Measurements from ENCODE around the gene RALGPS1.

RALGPS1 gene

GRCh38 chr9:127088724-127089615 is 174.4 kb downstream of the RALGPS1 start:
- Mint-ChIP-seq H3K9me3 (no peaks in the 10 kb centered on the region), H3K27me3 (no peaks in the 10 kb centered on the region), H3K4me3 (no peak overlapping the region), H3K36me3 (peaks cover 16% of the 10 kb centered on the region), H3K27ac (no peak overlapping the region), H3K4me1 (peaks cover 5% of the 10 kb centered on the region)
- DNase-seq (ENCODE audit: low spot score in 2 of 2) (no peak), ATAC-seq (ENCODE audit: low read depth) (no peak)

DNA sequence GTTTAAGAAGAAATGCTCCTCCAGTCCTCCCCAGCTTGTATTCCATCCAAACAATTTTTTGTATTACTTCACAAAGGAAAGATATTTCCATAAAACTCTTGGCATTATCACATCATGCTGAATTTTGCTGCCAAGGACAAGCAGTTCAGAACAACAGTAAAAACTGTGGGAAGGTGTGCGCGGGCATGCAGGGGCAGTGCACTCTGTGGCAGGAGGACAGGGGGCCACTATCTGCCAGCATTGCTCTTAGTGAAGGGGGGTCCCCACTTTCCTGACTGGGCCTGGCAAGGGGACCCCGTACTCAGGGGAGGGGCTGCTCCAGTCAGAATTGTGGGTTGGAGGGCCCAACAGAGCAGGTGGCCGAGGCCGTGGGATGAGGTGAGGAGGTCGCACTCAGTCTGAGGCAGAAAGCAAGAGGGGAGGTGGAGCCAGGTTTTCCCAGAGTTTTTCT is 175.1 kb downstream of the RALGPS1 start:
- H3K9me3 Mint-ChIP-seq = no peaks in the 10 kb centered on the region
- H3K27me3 Mint-ChIP-seq = no peaks in the 10 kb centered on the region
- H3K4me1 Mint-ChIP-seq = peaks cover 5% of the 10 kb centered on the region
- H3K4me3 Mint-ChIP-seq = no peak overlapping the region
- peaks cover 13% of the 10 kb centered on the region for H3K36me3 Mint-ChIP-seq
- DNase-seq (ENCODE audit: low spot score in 2 of 2) (no peak), ATAC-seq (ENCODE audit: low read depth) (no peak)
- H3K27ac Mint-ChIP-seq = no peak overlapping the region

DNA sequence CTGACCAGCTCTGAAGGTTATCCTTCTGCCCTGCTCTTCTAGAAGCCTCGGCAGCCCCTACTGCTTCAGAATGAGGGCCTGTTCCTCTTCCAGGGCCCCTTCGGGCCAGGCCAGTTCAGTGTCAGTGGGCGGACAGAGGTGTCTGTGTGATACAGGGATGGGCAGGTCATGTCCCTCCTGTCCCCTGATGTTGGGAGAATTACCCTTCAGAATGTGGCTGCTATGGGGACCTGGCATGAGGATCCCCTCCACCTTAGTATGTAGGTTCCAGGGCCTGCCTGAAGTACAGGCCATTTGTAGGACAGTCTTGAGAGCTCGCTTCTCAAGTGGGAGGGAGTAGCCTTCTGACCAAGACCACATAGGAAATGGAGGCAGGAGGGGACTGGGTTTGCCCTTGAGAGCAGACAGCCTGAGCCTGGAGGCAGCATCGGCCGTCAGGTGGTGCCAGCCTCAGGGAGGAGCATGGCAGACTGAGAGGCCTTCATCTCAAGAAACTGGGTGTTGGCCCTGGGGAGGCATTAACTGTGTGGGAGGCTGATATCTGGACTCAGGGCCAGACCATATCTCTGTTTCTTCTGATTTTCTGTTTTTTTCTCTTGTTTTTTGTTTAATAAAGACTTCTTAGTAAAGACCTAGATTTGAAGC is 175.9 kb downstream of the RALGPS1 start:
- Mint-ChIP-seq H3K27me3 (no peaks in the 10 kb centered on the region), H3K27ac (no peak overlapping the region), H3K9me3 (no peaks in the 10 kb centered on the region), H3K4me3 (no peak overlapping the region), H3K4me1 (peaks cover 3% of the 10 kb centered on the region), H3K36me3 (peaks cover 13% of the 10 kb centered on the region)
- ATAC-seq (ENCODE audit: low read depth) (no peak), DNase-seq (ENCODE audit: low spot score in 2 of 2) (no peak)

- peaks cover 3% of the 10 kb centered on the region for H3K4me1 Mint-ChIP-seq
- ATAC-seq (ENCODE audit: low read depth) (no peak), DNase-seq (ENCODE audit: low spot score in 2 of 2) (no peak)
- no peak overlapping the region for H3K4me3 Mint-ChIP-seq
- H3K9me3 Mint-ChIP-seq = no peaks in the 10 kb centered on the region
- H3K27ac Mint-ChIP-seq = no peak overlapping the region
- H3K27me3 Mint-ChIP-seq = no peaks in the 10 kb centered on the region
- peaks cover 15% of the 10 kb centered on the region for H3K36me3 Mint-ChIP-seq
Measured at GRCh38 chr9:127091526-127091925, 176.9 kb downstream of the RALGPS1 start.

DNA sequence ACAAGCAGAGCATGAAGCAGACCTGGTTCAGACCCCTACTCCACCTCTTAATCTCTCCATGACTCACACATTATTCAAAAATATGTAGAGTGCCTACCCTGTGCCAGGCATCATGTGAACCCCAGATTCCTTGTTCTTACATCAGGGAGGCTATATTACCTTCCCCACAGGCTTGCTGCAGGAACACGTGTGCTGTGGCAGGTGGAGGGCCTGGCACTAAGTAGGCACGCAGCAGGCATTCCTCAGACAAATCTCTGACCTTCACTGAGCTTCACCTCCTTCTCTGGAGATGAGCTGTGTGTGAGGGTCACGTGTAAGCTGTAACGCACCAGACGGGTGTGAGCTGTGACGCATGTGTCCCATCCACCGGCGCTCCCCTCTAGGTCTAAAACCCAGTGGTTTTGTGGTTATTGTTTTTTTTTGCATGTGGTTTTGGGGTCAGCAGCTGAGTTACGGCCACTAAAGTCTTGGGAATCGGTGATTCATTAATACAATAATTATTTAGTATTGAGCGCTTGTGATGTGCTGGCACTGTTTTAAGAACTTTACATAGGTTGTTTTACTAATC is 177.5 kb downstream of the RALGPS1 start:
- H3K27ac Mint-ChIP-seq = no peak overlapping the region
- H3K4me3 Mint-ChIP-seq = no peak overlapping the region
- no peak for ATAC-seq (ENCODE audit: low read depth)
- DNase-seq (ENCODE audit: low spot score in 2 of 2) = no peak
- no peaks in the 10 kb centered on the region for H3K27me3 Mint-ChIP-seq
- no peaks in the 10 kb centered on the region for H3K9me3 Mint-ChIP-seq
- H3K36me3 Mint-ChIP-seq = peaks cover 10% of the 10 kb centered on the region
- H3K4me1 Mint-ChIP-seq = peaks cover 3% of the 10 kb centered on the region

GRCh38 chr9:127093319-127094020 is 178.9 kb downstream of the RALGPS1 start:
- H3K4me3 Mint-ChIP-seq = no peak overlapping the region
- H3K27me3 Mint-ChIP-seq = no peaks in the 10 kb centered on the region
- H3K27ac Mint-ChIP-seq = no peak overlapping the region

DNA sequence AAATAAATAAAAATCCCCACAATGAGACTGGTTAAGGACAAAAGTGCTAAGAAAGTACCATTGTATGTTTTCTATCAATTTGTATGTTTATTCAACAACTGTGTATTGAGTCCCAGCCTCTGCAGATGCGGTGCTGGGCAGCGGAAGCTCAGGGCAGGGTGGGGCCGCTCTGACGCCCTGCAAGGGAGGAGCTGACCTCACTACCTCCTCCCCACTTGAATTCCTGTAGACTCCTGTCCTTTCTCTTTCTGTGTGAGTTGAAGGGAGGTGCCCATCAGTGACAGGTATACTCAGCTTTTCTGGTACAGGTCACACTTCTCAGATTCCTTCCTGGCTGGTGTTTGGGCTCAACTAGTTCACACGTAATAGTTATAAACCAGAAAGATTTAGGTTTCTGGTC is 180.8 kb downstream of the RALGPS1 start:
- no peaks in the 10 kb centered on the region for H3K9me3 Mint-ChIP-seq

More at GRCh38 chr9:127093319-127094020, 178.9 kb downstream of the RALGPS1 start:
- Mint-ChIP-seq H3K36me3 (peaks cover 9% of the 10 kb centered on the region), H3K9me3 (no peaks in the 10 kb centered on the region), H3K4me1 (peaks cover 5% of the 10 kb centered on the region)
- no peak for ATAC-seq (ENCODE audit: low read depth)
- no peak for DNase-seq (ENCODE audit: low spot score in 2 of 2)

DNA sequence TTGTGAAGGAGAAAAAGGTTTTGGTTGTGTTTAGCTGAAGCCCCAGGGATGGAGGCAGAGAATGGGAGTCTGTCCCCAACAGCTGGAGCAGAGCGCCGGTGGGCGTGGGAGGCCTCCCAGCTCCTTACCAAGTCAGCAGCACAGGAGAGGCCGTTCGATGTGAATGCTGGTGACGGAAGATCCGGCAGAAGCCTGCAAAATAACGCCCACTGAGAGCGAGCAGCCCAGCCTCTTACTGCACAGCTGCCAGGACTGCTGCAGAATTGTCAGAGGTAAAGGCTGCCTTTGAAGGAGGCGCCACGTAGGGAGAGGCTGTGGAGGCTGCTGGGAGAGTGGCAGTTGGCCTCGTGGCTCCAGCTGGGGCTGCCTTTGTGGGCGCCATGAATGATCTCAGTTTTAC is 181.6 kb downstream of the RALGPS1 start:
- DNase-seq (ENCODE audit: low spot score in 2 of 2) = no peak

More for the DNA sequence above, 180.8 kb downstream of the RALGPS1 start:
- ATAC-seq (ENCODE audit: low read depth) (no peak), DNase-seq (ENCODE audit: low spot score in 2 of 2) (no peak)
- H3K27me3 Mint-ChIP-seq = no peaks in the 10 kb centered on the region
- peaks cover 5% of the 10 kb centered on the region for H3K4me1 Mint-ChIP-seq
- H3K36me3 Mint-ChIP-seq = peaks cover 7% of the 10 kb centered on the region
- H3K27ac Mint-ChIP-seq = no peak overlapping the region
- no peak overlapping the region for H3K4me3 Mint-ChIP-seq

GRCh38 chr9:127097683-127098082 is 183.1 kb downstream of the RALGPS1 start:
- Mint-ChIP-seq H3K27ac (no peak overlapping the region), H3K27me3 (no peaks in the 10 kb centered on the region), H3K4me1 (peaks cover 2% of the 10 kb centered on the region), H3K4me3 (no peak overlapping the region), H3K36me3 (peaks cover 4% of the 10 kb centered on the region), H3K9me3 (no peaks in the 10 kb centered on the region)
- no peak for ATAC-seq (ENCODE audit: low read depth)
- no peak for DNase-seq (ENCODE audit: low spot score in 2 of 2)

More for the DNA sequence above, 181.6 kb downstream of the RALGPS1 start:
- H3K4me1 Mint-ChIP-seq = peaks cover 2% of the 10 kb centered on the region
- no peaks in the 10 kb centered on the region for H3K9me3 Mint-ChIP-seq
- no peak overlapping the region for H3K4me3 Mint-ChIP-seq
- peaks cover 4% of the 10 kb centered on the region for H3K36me3 Mint-ChIP-seq
- no peak overlapping the region for H3K27ac Mint-ChIP-seq
- H3K27me3 Mint-ChIP-seq = no peaks in the 10 kb centered on the region
- no peak for ATAC-seq (ENCODE audit: low read depth)

DNA sequence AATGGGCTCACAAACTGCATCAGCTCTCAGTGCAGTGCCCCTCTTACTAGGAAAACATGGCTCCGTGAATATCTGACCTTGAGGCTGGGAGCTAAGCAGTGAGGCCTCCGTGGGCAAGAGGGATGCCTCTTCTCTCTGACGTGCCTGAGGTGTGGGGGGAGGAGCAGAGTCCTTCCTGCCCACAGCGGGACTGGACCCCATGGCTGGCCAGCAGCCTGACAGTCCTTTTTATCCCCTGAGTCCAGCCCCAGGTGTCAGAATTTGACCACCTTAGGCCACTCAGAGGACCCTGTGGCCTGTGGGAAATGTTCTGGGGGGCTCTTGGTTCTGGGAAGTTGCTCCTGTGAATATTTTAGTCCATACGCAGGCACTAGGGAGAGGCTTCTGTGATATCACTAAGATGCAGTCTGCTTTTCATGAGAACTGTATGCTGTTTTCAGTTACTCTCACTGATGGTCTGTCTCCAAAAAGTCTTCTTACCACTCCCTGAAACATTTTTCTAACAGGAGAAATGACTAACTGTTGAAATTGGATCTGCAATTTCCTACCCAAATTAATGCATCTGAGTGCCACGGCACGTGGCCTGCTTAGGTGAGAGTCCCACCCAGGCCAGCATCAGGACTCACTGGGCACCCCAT is 184.5 kb downstream of the RALGPS1 start:
- no peak overlapping the region for H3K27ac Mint-ChIP-seq
- H3K27me3 Mint-ChIP-seq = no peaks in the 10 kb centered on the region
- ATAC-seq (ENCODE audit: low read depth) = no peak
- H3K9me3 Mint-ChIP-seq = no peaks in the 10 kb centered on the region
- H3K4me3 Mint-ChIP-seq = no peak overlapping the region
- DNase-seq (ENCODE audit: low spot score in 2 of 2) = no peak
- H3K36me3 Mint-ChIP-seq = peaks cover 6% of the 10 kb centered on the region
- peaks cover 2% of the 10 kb centered on the region for H3K4me1 Mint-ChIP-seq

GRCh38 chr9:127099664-127100063 is 185.1 kb downstream of the RALGPS1 start:
- H3K27me3 Mint-ChIP-seq = no peaks in the 10 kb centered on the region
- ATAC-seq (ENCODE audit: low read depth) = no peak
- DNase-seq (ENCODE audit: low spot score in 2 of 2) = no peak
- peaks cover 2% of the 10 kb centered on the region for H3K4me1 Mint-ChIP-seq
- H3K27ac Mint-ChIP-seq = no peak overlapping the region
- H3K36me3 Mint-ChIP-seq = peaks cover 8% of the 10 kb centered on the region
- no peak overlapping the region for H3K4me3 Mint-ChIP-seq
- no peaks in the 10 kb centered on the region for H3K9me3 Mint-ChIP-seq

GRCh38 chr9:127102176-127102575 is 187.6 kb downstream of the RALGPS1 start:
- peaks cover 8% of the 10 kb centered on the region for H3K36me3 Mint-ChIP-seq
- no peak for DNase-seq (ENCODE audit: low spot score in 2 of 2)
- no peaks in the 10 kb centered on the region for H3K27me3 Mint-ChIP-seq
- no peak overlapping the region for H3K4me3 Mint-ChIP-seq
- no peaks in the 10 kb centered on the region for H3K9me3 Mint-ChIP-seq
- no peak for ATAC-seq (ENCODE audit: low read depth)
- peaks cover 2% of the 10 kb centered on the region for H3K4me1 Mint-ChIP-seq
- H3K27ac Mint-ChIP-seq = no peak overlapping the region

DNA sequence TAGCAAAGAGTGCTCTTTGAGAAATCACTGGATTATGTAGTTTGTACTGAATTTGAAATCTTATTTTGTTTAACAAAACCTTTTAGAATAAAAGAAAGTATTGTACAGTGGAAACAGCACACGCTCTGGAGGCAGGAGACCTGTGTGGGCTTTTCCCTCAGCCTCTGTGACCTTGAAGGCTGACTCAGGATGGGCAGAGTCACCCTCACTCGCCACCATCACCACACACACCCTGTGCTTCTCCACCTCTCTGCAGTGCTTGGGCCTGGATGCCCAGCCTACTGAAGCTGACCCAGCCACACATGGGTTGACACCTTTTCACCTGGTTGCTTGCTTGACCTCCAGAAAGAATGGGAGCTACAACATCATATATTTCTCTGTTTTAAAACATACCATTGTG is 188.2 kb downstream of the RALGPS1 start:
- ATAC-seq (ENCODE audit: low read depth) (no peak), DNase-seq (ENCODE audit: low spot score in 2 of 2) (no peak)
- no peak overlapping the region for H3K27ac Mint-ChIP-seq
- H3K4me1 Mint-ChIP-seq = peaks cover 2% of the 10 kb centered on the region
- no peaks in the 10 kb centered on the region for H3K9me3 Mint-ChIP-seq
- no peaks in the 10 kb centered on the region for H3K27me3 Mint-ChIP-seq
- peaks cover 8% of the 10 kb centered on the region for H3K36me3 Mint-ChIP-seq
- H3K4me3 Mint-ChIP-seq = no peak overlapping the region
